K562 (cell line): ENCODE measurements around the gene SLC13A3. TPM values are rescaled to one million over a fixed set of nuclear protein-coding genes. Genes with fewer than 3 reads are reported as not detected.
A peak's percentile ranks its signal among the peaks of the same experiment; 100 is the strongest.

Source experiments
- E2F8 ChIP-seq: fragments of 450-650 bp; IDR thresholded peaks from 2 replicates; pipeline ENCODE4 v1.7.1; 2018; ENCODE audit warnings: mild to moderate bottlenecking, low read depth; ENCODE audit not compliant: partially characterized antibody
- ETV1 ChIP-seq: fragments of 450-650 bp; conservative IDR thresholded peaks from 2 replicates; pipeline ENCODE4 v1.6.1; 2016; ENCODE audit warnings: missing genetic modification characterization, control low read depth, low read depth, missing compliant biosample characterization
- LEF1 ChIP-seq: fragments of 450-650 bp; IDR thresholded peaks from 2 replicates; pipeline ENCODE4 v1.6.1; 2016; ENCODE audit warnings: mild to moderate bottlenecking
- SNIP1 ChIP-seq: fragments of 450-650 bp; IDR thresholded peaks from 2 replicates; pipeline ENCODE4 v1.7.1; 2017; ENCODE audit warnings: low read depth, mild to moderate bottlenecking
- TAF7 ChIP-seq: fragments of 450-650 bp; IDR thresholded peaks from 2 replicates; pipeline ENCODE4 v1.6.1; 2016; ENCODE audit warnings: missing genetic modification characterization, missing compliant biosample characterization
- TSC22D4 ChIP-seq: fragments of 450-650 bp; IDR thresholded peaks from 2 replicates; pipeline ENCODE4 v1.6.1; 2016; ENCODE audit warnings: missing genetic modification characterization, missing biosample characterization, control low read depth
- ZNF175 ChIP-seq: fragments of 200-800 bp; sonication (Bioruptor generic); IDR thresholded peaks from 2 replicates; pipeline ENCODE4 v1.6.1; 2016; ENCODE audit warnings: low read depth, mild to moderate bottlenecking, missing genetic modification characterization, missing compliant biosample characterization
- ZNF212 ChIP-seq: fragments of 450-650 bp; formaldehyde crosslinking; IDR thresholded peaks from 2 replicates; pipeline ENCODE4 v1.4.0; 2020; ENCODE audit warnings: mild to moderate bottlenecking
- ZNF24 ChIP-seq: fragments of 450-650 bp; IDR thresholded peaks from 2 replicates; pipeline ENCODE4 v1.6.1; 2016
- polyA plus RNA-seq, 8 experiments: library from polyadenylated mRNA; depleted of rRNA in 4 of 8; stranded (reverse) in 5 of 8; unstranded in 3 of 8; fragments of >200 nt; fragmentation: Nextera tagmentation in 2 of 8; fragmentation: Illumina TruSeq in 1 of 8; extraction: Ambion mirVana in 2 of 8; extraction: Trizol in 1 of 8; gene quantifications; 2 replicates each; pipeline versions ENCODE4 v1.2.1 to v1.2.3, GENCODE V29; 2011 to 2014; ENCODE audit warnings: inconsistent platforms in 1 of 8, missing spikeins in 1 of 8
- total RNA-seq, 7 experiments: library from RNA; depleted of rRNA in 6 of 7; stranded (reverse); fragments of >200 nt in 6 of 7; fragmentation: Illumina TruSeq in 2 of 7; extraction: Trizol in 2 of 7; gene quantifications; 2 replicates each; pipeline versions ENCODE4 v1.2.1 to v1.2.3, GENCODE V29; 2011 to 2021; ENCODE audit warnings: low replicate concordance in 1 of 7
- TF ChIP-seq, protein P1 (sequence below), 2 experiments: fragments of 450-650 bp; formaldehyde crosslinking in 1 of 2; IDR thresholded peaks; 2 replicates each; pipeline versions ENCODE4 v1.4.0 to v1.6.1; 2014 to 2020; ENCODE audit warnings: mild to moderate bottlenecking in 2 of 2, borderline replicate concordance in 1 of 2, low read depth in 1 of 2
- TF ChIP-seq, protein P2 (sequence below): fragments of 250-450 bp; sonication (Bioruptor Pico); IDR thresholded peaks from 2 replicates; pipeline ENCODE4 v1.4.0; 2020; ENCODE audit warnings: mild to moderate bottlenecking, moderate library complexity, borderline replicate concordance

The SLC13A3 gene
- total and polyA plus RNA-seq, 9 of the 15 experiments (the other 6 are each of a cell fraction or from before 2014, with no cell fraction given): 5.5 to 16.4 (median 8.5) TPM

DNA sequence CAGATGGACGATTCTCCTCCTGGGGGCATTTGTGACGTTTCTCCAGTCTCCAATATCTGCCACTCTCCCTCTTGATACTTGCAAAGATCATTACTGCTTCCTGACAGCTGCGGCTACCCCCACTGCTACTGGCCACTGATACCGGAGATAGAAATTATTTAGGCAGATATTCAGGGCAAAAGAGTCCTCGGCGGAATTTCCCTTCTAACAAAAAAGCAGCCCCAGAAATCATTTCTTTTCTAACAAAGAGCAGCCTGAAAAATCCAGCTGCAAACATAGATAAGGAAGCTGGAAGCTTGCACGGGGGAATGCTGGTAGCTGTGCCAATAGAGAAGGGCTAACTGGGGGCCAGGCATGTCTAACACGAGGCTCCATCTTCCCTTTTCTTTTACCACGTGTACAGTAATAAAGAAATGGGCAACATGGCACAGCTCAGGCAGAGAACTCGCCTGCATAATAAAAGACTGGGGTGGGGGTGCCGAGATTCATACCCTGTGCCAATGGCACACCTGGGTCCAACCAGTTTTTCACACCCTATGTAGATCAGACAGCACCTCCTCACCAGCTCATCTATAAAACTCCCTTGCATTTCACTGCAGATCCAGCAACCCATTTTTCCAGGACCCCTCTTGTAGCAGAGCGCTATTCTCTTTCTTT is 31.9 kb upstream of the SLC13A3 start (continued):
- TF ChIP-seq, protein P1, sequence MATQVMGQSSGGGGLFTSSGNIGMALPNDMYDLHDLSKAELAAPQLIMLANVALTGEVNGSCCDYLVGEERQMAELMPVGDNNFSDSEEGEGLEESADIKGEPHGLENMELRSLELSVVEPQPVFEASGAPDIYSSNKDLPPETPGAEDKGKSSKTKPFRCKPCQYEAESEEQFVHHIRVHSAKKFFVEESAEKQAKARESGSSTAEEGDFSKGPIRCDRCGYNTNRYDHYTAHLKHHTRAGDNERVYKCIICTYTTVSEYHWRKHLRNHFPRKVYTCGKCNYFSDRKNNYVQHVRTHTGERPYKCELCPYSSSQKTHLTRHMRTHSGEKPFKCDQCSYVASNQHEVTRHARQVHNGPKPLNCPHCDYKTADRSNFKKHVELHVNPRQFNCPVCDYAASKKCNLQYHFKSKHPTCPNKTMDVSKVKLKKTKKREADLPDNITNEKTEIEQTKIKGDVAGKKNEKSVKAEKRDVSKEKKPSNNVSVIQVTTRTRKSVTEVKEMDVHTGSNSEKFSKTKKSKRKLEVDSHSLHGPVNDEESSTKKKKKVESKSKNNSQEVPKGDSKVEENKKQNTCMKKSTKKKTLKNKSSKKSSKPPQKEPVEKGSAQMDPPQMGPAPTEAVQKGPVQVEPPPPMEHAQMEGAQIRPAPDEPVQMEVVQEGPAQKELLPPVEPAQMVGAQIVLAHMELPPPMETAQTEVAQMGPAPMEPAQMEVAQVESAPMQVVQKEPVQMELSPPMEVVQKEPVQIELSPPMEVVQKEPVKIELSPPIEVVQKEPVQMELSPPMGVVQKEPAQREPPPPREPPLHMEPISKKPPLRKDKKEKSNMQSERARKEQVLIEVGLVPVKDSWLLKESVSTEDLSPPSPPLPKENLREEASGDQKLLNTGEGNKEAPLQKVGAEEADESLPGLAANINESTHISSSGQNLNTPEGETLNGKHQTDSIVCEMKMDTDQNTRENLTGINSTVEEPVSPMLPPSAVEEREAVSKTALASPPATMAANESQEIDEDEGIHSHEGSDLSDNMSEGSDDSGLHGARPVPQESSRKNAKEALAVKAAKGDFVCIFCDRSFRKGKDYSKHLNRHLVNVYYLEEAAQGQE (IDR thresholded peaks at IDR 0.05; ENCODE audit: borderline replicate concordance): 0 out of 2 replicates have a peak, but pooled peaks have one; percentile 26
- TF ChIP-seq, protein P1 (CRISPR knock-in tag; IDR thresholded peaks at IDR 0.05; ENCODE audit: low read depth): no peak
- TF ChIP-seq LEF1: no peak
- TF ChIP-seq ZNF175 (CRISPR knock-in tag): no peak
- TF ChIP-seq SNIP1: no peak
- TF ChIP-seq E2F8: no peak
- TF ChIP-seq, protein P2, sequence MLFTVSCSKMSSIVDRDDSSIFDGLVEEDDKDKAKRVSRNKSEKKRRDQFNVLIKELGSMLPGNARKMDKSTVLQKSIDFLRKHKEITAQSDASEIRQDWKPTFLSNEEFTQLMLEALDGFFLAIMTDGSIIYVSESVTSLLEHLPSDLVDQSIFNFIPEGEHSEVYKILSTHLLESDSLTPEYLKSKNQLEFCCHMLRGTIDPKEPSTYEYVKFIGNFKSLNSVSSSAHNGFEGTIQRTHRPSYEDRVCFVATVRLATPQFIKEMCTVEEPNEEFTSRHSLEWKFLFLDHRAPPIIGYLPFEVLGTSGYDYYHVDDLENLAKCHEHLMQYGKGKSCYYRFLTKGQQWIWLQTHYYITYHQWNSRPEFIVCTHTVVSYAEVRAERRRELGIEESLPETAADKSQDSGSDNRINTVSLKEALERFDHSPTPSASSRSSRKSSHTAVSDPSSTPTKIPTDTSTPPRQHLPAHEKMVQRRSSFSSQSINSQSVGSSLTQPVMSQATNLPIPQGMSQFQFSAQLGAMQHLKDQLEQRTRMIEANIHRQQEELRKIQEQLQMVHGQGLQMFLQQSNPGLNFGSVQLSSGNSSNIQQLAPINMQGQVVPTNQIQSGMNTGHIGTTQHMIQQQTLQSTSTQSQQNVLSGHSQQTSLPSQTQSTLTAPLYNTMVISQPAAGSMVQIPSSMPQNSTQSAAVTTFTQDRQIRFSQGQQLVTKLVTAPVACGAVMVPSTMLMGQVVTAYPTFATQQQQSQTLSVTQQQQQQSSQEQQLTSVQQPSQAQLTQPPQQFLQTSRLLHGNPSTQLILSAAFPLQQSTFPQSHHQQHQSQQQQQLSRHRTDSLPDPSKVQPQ: no peak
- no peak for TF ChIP-seq ZNF24
- TF ChIP-seq TAF7 (tag): no peak
- TF ChIP-seq TSC22D4: no peak
- no peak for TF ChIP-seq ETV1
- no peak for TF ChIP-seq ZNF212 (CRISPR knock-in tag)
